ENCODE data around the gene CDYL. TPM values are rescaled to one million over a fixed set of nuclear protein-coding genes. Genes with fewer than 3 reads are reported as not detected.
A peak's percentile ranks its signal among the peaks of the same experiment; 100 is the strongest.

The CDYL gene
- total RNA-seq, 1 donor from 2014 or later = 104 TPM

DNA sequence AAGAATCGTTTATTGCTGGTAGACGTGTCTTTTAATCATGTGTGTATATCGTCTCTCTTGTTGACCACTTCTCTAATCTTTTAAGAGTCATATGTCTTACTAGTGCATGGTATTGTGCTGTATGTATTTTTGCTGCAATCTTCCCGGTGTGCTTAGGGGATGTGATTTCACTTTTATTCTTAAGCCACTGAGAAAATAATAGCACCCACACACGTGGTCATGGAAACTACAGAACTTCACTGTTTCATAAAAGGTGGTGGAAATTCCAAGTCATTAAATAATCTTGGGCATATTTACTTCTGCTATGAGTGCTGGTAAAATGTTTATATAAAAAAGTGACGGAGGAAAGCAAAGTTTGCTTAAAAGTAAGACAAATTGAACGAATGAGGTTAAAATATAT lies 3.0 kb upstream of the CDYL start:
- TF ChIP-seq, protein P1, sequence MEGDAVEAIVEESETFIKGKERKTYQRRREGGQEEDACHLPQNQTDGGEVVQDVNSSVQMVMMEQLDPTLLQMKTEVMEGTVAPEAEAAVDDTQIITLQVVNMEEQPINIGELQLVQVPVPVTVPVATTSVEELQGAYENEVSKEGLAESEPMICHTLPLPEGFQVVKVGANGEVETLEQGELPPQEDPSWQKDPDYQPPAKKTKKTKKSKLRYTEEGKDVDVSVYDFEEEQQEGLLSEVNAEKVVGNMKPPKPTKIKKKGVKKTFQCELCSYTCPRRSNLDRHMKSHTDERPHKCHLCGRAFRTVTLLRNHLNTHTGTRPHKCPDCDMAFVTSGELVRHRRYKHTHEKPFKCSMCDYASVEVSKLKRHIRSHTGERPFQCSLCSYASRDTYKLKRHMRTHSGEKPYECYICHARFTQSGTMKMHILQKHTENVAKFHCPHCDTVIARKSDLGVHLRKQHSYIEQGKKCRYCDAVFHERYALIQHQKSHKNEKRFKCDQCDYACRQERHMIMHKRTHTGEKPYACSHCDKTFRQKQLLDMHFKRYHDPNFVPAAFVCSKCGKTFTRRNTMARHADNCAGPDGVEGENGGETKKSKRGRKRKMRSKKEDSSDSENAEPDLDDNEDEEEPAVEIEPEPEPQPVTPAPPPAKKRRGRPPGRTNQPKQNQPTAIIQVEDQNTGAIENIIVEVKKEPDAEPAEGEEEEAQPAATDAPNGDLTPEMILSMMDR (IDR thresholded peaks at IDR 0.05; ENCODE audit: unreplicated experiment) = no peak
- Mint-ChIP-seq H3K27ac (no peak overlapping the region), H3K27me3 (ENCODE audit: low read depth) (peaks cover 19% of the 10 kb centered on the region), H3K4me3 (no peak overlapping the region), H3K4me1 (peaks cover 18% of the 10 kb centered on the region), H3K9me3 (peaks cover 5% of the 10 kb centered on the region), H3K36me3 (peaks cover 4% of the 10 kb centered on the region)
- DNase-seq (ENCODE audit: low spot score in 2 of 2, unreplicated experiment in 2 of 2) = no peak

DNA sequence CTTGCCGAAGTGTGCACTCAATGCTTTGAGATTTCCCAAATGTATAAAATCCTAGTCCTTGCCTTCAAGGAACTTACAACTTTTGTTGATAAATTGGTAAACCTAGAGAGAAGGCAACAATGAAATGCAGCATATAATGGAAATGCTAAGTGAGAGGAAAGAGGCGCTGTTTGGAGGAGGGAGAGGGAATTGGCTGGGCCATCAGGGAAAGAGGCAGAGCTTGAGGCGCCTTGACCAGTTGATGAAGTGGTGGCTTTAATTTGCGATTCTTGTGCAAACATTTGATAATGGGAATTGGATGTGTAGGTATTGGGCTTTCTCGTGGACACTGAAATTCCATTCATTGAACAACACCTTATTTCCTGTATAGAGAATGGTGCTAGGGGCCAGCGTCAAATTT lies 1.9 kb upstream of the CDYL start:
- Mint-ChIP-seq H3K27ac (peak overlapping the region; percentile 88), H3K4me1 (peaks cover 25% of the 10 kb centered on the region), H3K9me3 (peaks cover 9% of the 10 kb centered on the region), H3K27me3 (ENCODE audit: low read depth) (peaks cover 19% of the 10 kb centered on the region), H3K4me3 (peak overlapping the region; percentile 84), H3K36me3 (peaks cover 9% of the 10 kb centered on the region)
- TF ChIP-seq, protein P1 (IDR thresholded peaks at IDR 0.05; ENCODE audit: unreplicated experiment) = no peak
- no peak for DNase-seq (ENCODE audit: low spot score in 2 of 2, unreplicated experiment in 2 of 2)

DNA sequence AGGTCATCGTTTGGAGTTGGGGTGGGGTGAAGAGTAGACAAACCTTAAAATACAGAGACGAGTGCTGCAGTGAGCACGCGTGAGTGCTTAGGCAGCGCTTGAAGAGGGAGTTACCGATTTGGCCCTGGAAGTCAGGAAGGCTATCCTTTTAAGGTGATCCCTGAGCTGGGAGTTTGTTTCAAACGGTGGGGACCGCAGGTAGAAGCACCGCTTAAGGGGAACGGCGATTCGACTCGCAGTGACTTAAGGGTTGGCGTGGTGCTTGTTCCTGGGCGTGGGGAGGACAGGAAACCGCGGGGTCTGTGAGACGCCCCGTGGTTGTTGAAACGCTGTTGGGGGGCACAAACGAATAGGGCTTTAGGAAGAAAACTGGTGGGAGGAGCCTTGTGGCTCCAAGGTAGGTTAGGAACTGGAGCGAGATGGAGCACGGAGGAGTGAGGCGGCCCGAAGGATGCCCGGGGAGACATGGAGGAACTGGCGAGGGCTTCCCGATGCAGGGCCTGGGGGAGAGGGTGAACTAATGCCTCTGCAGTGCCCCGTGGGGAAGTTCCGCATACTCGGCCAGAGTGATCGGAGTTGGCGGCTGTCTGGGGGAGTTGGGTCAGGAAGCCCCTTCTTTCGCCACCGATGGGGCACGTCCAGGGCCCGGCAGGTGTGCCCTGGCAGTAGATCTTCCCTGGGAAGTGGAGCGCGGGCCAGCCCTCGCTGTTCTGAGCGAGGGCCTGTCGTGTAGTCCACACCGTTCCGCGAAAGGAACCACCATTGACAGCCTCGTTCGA lies 1.3 kb upstream of the CDYL start:
- TF ChIP-seq, protein P1 (IDR thresholded peaks at IDR 0.05; ENCODE audit: unreplicated experiment) = no peak
- Mint-ChIP-seq H3K4me1 (peaks cover 28% of the 10 kb centered on the region), H3K4me3 (peak overlapping the region; percentile 84), H3K27me3 (ENCODE audit: low read depth) (peaks cover 19% of the 10 kb centered on the region), H3K27ac (peak overlapping the region; percentile 88), H3K9me3 (peaks cover 9% of the 10 kb centered on the region), H3K36me3 (peaks cover 9% of the 10 kb centered on the region)
- peak in 1 of 2 experiments; percentile 71 for DNase-seq (ENCODE audit: low spot score in 2 of 2, unreplicated experiment in 2 of 2)

DNA sequence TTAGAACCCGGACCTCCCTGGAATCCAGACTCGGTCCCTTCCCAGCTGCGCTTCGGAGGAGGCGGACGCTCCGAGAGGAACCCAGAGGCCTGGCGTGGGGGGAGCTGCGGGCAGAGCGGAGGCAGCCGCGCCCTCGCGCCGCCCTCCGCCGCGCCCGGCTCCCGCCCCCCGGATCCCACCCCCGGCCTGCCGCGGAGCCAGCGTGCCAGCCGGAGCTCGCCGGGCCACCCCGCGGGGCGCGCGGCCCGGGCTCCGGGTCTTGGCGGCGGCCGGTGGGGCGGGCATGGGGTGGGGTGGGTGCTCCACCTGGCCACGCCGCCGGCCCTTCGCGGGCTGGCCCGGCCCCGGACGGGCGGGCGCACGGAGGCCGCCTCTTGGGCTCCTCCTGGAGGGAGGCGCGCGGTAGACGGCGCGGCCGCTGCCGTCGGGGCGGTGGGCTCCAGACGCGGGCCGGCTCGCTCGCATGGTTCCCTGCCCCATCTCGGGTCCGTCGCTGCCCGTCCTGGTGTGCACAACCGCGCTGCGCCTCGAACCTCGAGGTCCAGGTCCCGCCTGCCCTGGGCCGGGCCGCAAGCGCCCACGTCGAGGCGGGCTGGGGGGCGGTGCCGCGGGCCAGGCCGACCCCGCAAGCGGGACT lies 592 bp upstream of the CDYL start:
- Mint-ChIP-seq H3K27me3 (ENCODE audit: low read depth) (peaks cover 19% of the 10 kb centered on the region), H3K27ac (peak overlapping the region; percentile 88), H3K9me3 (peaks cover 9% of the 10 kb centered on the region), H3K4me3 (peak overlapping the region; percentile 84), H3K4me1 (peaks cover 34% of the 10 kb centered on the region), H3K36me3 (peaks cover 9% of the 10 kb centered on the region)
- peak; percentile 60 to 83 for DNase-seq (ENCODE audit: low spot score in 2 of 2, unreplicated experiment in 2 of 2)
- TF ChIP-seq, protein P1 (IDR thresholded peaks at IDR 0.05; ENCODE audit: unreplicated experiment) = no peak

DNA sequence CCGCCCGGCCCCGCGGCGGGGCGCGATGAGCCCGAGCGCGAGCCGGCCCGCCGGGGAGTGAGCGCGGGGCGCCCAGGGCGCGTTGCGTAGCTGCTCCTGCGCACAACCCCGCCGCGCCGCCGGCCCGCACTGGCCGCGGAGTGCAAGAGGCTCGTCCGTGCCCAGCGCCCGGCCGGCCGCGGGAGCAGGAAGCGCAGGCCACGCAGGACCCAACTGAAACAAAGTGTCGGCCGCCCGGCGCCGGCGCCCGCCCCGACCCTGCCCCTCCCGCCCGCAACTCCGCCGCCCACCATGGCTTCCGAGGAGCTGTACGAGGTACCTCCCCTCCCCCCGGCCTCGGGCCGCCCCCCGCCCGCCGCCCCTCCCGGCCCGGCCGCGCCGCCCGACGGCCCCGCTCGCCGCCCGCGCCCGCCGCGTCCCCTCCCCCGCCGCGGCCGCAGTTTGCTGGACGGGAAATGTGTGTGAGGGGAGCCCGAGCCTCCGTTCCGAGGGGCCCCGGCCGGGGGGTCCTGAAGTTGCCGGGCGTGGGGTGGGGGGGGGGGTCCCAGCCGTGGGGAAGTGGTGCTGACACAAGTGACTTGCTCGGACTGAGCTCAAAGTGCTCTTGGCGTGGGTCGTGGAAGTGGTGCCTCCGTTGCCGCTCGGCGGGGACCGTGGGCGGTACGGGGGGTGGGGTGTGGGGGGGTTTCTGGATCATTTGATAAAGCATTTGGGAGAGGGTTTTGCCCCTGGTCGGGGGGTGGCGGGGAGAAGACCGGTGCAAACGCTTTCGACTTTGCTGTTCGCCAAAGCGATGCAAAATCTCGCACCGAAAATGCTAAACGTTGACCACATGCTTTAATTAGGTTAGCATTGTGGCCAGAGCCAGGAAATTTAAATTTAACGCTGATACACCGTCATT lies 539 bp downstream of the CDYL start:
- TF ChIP-seq, protein P1 (IDR thresholded peaks at IDR 0.05; ENCODE audit: unreplicated experiment) = no peak
- H3K27me3 Mint-ChIP-seq (ENCODE audit: low read depth) = peaks cover 19% of the 10 kb centered on the region
- H3K9me3 Mint-ChIP-seq = peaks cover 9% of the 10 kb centered on the region
- peaks cover 45% of the 10 kb centered on the region for H3K4me1 Mint-ChIP-seq
- DNase-seq (ENCODE audit: low spot score in 2 of 2, unreplicated experiment in 2 of 2) = peak; percentile 41 to 46
- peaks cover 9% of the 10 kb centered on the region for H3K36me3 Mint-ChIP-seq
- peak overlapping the region; percentile 87 for H3K4me3 Mint-ChIP-seq
- H3K27ac Mint-ChIP-seq = peak overlapping the region; percentile 88
